WTC11 (cell line): Measurements from ENCODE around the gene ARL4D. TPM values are rescaled to one million over a fixed set of nuclear protein-coding genes. Genes with fewer than 3 reads are reported as not detected.

Experiments used
- ATAC-seq: fragments of 200-7000 bp; cut with Tn5 transposase; 2 replicates; pipeline ENCODE4 v1.10.0; 2021; ENCODE audit warnings: mild to moderate bottlenecking, moderate library complexity
- CTCF ChIA-PET: fragments of 300-600 bp; sonication (Branson Sonifier 250); formaldehyde crosslinking; loops from one replicate; lab custom pipeline; 2021; ENCODE audit warnings: antibody characterized with exemption; lab: Charles Lee
- POLR2A ChIA-PET: fragments of 350-600 bp; sonication (Branson Sonifier 250); formaldehyde crosslinking; loops from one replicate; lab custom pipeline; 2021; ENCODE audit warnings: antibody characterized with exemption; lab: Charles Lee
- DNase-seq: peaks from one replicate; pipeline ENCODE4 v3.0.0; 2021; ENCODE audit warnings: low spot score
- H3K27ac Mint-ChIP-seq: 2 replicates; pipeline ENCODE4 v1.8.0; 2021; ENCODE audit warnings: mixed read lengths
- H3K27me3 Mint-ChIP-seq: 2 replicates; pipeline ENCODE4 v1.8.0; 2021; ENCODE audit warnings: low read depth, mild to moderate bottlenecking, moderate library complexity, mixed read lengths
- H3K36me3 Mint-ChIP-seq: 2 replicates; pipeline ENCODE4 v1.8.0; 2021; ENCODE audit warnings: mixed read lengths
- H3K4me1 Mint-ChIP-seq: 2 replicates; pipeline ENCODE4 v1.8.0; 2022; ENCODE audit warnings: mixed read lengths
- H3K4me3 Mint-ChIP-seq: 2 replicates; pipeline ENCODE4 v1.8.0; 2021; ENCODE audit warnings: mild to moderate bottlenecking, moderate library complexity, mixed read lengths
- H3K9me3 Mint-ChIP-seq: 2 replicates; pipeline ENCODE4 v1.8.0; 2021; ENCODE audit warnings: mixed read lengths
- CBFB ChIP-seq: sonication (generic); formaldehyde crosslinking; IDR thresholded peaks from 2 replicates; pipeline ENCODE4 v1.8.1; 2022; ENCODE audit warnings: mild to moderate bottlenecking, low read depth, missing genetic modification reagents
- ESRRA ChIP-seq: sonication (generic); formaldehyde crosslinking; IDR thresholded peaks from 2 replicates; pipeline ENCODE4 v1.8.1; 2022; ENCODE audit warnings: mild to moderate bottlenecking, missing genetic modification reagents, borderline replicate concordance
- GABPB1 ChIP-seq: sonication (generic); formaldehyde crosslinking; IDR thresholded peaks from 2 replicates; pipeline ENCODE4 v1.8.1; 2023; ENCODE audit warnings: mild to moderate bottlenecking, missing genetic modification reagents
- HMGA2 ChIP-seq: fragments of 250-450 bp; sonication (Bioruptor Pico); IDR thresholded peaks from 2 replicates; pipeline ENCODE4 v1.4.0; 2021; ENCODE audit warnings: mild to moderate bottlenecking, moderate library complexity
- MXD4 ChIP-seq: fragments of 250-450 bp; sonication (Bioruptor Pico); IDR thresholded peaks from 2 replicates; pipeline ENCODE4 v1.8.0; 2021; ENCODE audit warnings: mild to moderate bottlenecking, moderate library complexity, borderline replicate concordance
- MYBL2 ChIP-seq: sonication (generic); formaldehyde crosslinking; IDR thresholded peaks from 2 replicates; pipeline ENCODE4 v1.8.1; 2023; ENCODE audit warnings: mild to moderate bottlenecking, moderate library complexity, missing genetic modification reagents
- NFE2L1 ChIP-seq: sonication (generic); formaldehyde crosslinking; IDR thresholded peaks from 2 replicates; pipeline ENCODE4 v1.8.1; 2023; ENCODE audit warnings: missing genetic modification reagents
- NR3C1 ChIP-seq: sonication (generic); formaldehyde crosslinking; conservative IDR thresholded peaks from 2 replicates; pipeline ENCODE4 v1.8.1; 2023; ENCODE audit warnings: low read depth, mild to moderate bottlenecking, missing genetic modification reagents
- RELA ChIP-seq: sonication (generic); formaldehyde crosslinking; IDR thresholded peaks from 2 replicates; pipeline ENCODE4 v1.8.1; 2022; ENCODE audit warnings: missing genetic modification reagents, mild to moderate bottlenecking, borderline replicate concordance
- SOX15 ChIP-seq: fragments of 250-450 bp; sonication (Bioruptor Pico); IDR thresholded peaks from 2 replicates; pipeline ENCODE4 v1.9.0; 2021; ENCODE audit warnings: mild to moderate bottlenecking
- ZBTB21 ChIP-seq: sonication (generic); formaldehyde crosslinking; IDR thresholded peaks from 2 replicates; pipeline ENCODE4 v1.8.1; 2023; ENCODE audit warnings: mild to moderate bottlenecking, missing genetic modification reagents, borderline replicate concordance
- ZNF396 ChIP-seq: fragments of 250-450 bp; sonication (Bioruptor Pico); IDR thresholded peaks from 2 replicates; pipeline ENCODE4 v1.8.0; 2021; ENCODE audit warnings: mild to moderate bottlenecking, moderate library complexity, borderline replicate concordance
- ZNF671 ChIP-seq: fragments of 250-450 bp; sonication (Bioruptor Pico); IDR thresholded peaks from 2 replicates; pipeline ENCODE4 v1.8.0; 2021; ENCODE audit warnings: mild to moderate bottlenecking
- total RNA-seq: library from RNA; stranded (reverse); gene quantifications from 3 replicates; pipeline ENCODE4 v1.2.3, GENCODE V29; 2021
- TF ChIP-seq, protein P1 (sequence below): fragments of 250-450 bp; sonication (Bioruptor Pico); IDR thresholded peaks from 2 replicates; pipeline ENCODE4 v1.9.0; 2021; ENCODE audit warnings: mild to moderate bottlenecking, borderline replicate concordance
- TF ChIP-seq, protein P2 (sequence below): sonication (generic); formaldehyde crosslinking; IDR thresholded peaks from 2 replicates; pipeline ENCODE4 v1.8.0; 2022; ENCODE audit warnings: missing genetic modification reagents
- TF ChIP-seq, protein P3 (sequence below): sonication (generic); formaldehyde crosslinking; IDR thresholded peaks from 2 replicates; pipeline ENCODE4 v1.8.1; 2023; ENCODE audit warnings: mild to moderate bottlenecking, missing genetic modification reagents, moderate library complexity
- TF ChIP-seq, protein P4 (sequence below): sonication (generic); formaldehyde crosslinking; IDR thresholded peaks from 2 replicates; pipeline ENCODE4 v1.8.1; 2022; ENCODE audit warnings: low read depth, missing genetic modification reagents, borderline replicate concordance
- TF ChIP-seq, protein P5 (sequence below): fragments of 250-450 bp; sonication (Bioruptor Pico); IDR thresholded peaks from 2 replicates; pipeline ENCODE4 v1.9.0; 2021; ENCODE audit warnings: mild to moderate bottlenecking

ARL4D gene
- total RNA-seq, 1 experiment from 2014 or later: 11.9 TPM

DNA sequence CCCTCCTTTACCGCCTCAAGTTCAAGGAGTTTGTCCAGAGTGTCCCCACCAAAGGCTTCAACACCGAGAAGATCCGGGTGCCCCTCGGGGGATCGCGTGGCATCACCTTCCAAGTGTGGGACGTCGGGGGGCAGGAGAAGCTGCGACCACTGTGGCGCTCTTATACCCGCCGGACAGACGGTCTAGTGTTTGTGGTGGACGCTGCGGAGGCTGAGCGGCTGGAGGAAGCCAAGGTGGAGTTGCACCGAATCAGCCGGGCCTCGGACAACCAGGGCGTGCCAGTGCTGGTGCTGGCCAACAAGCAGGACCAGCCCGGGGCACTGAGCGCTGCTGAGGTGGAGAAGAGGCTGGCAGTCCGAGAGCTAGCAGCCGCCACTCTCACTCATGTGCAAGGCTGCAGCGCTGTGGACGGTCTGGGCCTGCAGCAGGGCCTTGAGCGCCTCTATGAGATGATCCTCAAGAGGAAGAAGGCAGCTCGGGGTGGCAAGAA, 1.1 kb downstream of the ARL4D start:
- ChIA-PET CTCF (interaction anchor here (1.0 to 8.3 kb wide), 6 partner anchors 12 to 360 kb away, joined by 3 to 99 read pairs (median 8); partner anchors contain the start of gene DHX8), POLR2A (interaction anchor here (1.5 to 3.1 kb wide), 3 partner anchors 12 to 84 kb away, joined by 6 to 17 read pairs (median 9); partner anchors contain the start of gene DHX8)
- Mint-ChIP-seq H3K27ac (no peak overlapping the region), H3K27me3 (no peaks in the 10 kb centered on the region), H3K4me1 (peaks cover 14% of the 10 kb centered on the region), H3K4me3 (peak overlapping the region; percentile 85), H3K36me3 (no peaks in the 10 kb centered on the region; the same call in 1 of the 2 replicates), H3K9me3 (no peaks in the 10 kb centered on the region)
- DNase-seq: no peak
- ATAC-seq: no peak
- TF ChIP-seq, protein P1, sequence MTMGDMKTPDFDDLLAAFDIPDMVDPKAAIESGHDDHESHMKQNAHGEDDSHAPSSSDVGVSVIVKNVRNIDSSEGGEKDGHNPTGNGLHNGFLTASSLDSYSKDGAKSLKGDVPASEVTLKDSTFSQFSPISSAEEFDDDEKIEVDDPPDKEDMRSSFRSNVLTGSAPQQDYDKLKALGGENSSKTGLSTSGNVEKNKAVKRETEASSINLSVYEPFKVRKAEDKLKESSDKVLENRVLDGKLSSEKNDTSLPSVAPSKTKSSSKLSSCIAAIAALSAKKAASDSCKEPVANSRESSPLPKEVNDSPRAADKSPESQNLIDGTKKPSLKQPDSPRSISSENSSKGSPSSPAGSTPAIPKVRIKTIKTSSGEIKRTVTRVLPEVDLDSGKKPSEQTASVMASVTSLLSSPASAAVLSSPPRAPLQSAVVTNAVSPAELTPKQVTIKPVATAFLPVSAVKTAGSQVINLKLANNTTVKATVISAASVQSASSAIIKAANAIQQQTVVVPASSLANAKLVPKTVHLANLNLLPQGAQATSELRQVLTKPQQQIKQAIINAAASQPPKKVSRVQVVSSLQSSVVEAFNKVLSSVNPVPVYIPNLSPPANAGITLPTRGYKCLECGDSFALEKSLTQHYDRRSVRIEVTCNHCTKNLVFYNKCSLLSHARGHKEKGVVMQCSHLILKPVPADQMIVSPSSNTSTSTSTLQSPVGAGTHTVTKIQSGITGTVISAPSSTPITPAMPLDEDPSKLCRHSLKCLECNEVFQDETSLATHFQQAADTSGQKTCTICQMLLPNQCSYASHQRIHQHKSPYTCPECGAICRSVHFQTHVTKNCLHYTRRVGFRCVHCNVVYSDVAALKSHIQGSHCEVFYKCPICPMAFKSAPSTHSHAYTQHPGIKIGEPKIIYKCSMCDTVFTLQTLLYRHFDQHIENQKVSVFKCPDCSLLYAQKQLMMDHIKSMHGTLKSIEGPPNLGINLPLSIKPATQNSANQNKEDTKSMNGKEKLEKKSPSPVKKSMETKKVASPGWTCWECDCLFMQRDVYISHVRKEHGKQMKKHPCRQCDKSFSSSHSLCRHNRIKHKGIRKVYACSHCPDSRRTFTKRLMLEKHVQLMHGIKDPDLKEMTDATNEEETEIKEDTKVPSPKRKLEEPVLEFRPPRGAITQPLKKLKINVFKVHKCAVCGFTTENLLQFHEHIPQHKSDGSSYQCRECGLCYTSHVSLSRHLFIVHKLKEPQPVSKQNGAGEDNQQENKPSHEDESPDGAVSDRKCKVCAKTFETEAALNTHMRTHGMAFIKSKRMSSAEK: no peak
- TF ChIP-seq GABPB1 (CRISPR knock-in tag): 0 out of 2 replicates have a peak, but pooled peaks have one; percentile 15

DNA sequence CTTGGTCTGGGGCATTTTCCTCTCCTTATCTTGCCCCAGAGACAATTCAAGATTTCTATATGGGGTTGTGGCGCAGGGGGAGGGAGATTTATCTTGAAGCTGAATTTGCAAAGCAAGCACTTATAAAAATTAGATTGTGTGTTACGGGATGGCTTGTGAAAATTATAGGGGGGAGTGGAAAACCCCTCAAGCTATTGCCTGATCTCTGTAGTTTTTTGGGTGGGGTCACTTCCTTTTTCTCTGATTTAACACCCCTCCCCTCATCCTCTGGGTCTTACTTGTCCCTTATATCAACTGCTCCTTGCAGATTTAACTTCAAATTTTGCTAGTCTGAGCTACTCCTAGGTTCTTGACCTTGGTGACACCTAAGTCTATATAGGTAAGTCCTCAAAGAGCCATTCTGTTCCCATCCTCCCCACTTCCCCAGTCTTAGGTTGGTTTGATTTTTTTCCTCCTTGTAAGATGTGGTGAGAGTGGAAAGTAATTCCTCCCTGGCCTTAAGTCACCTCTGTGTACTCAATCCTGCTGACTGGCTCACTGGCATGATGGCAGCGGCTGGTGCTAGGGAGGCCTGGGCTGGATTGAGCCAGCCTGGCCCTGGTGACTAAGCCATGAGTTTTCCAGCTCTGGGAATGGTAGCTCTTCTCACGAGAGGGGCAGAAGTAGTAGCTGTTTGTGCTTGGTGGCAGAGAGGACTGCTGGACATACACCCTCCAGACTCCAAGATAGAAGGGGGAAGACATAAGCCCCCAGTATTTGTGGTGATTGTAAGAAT, 2.3 kb downstream of the ARL4D start:
- TF ChIP-seq NFE2L1 (CRISPR knock-in tag) (no peak), ZNF396 (CRISPR knock-in tag) (no peak), SOX15 (no peak), ESRRA (CRISPR knock-in tag) (no peak), ZNF671 (CRISPR knock-in tag) (no peak), HMGA2 (CRISPR knock-in tag) (no peak), CBFB (CRISPR knock-in tag) (no peak), ZBTB21 (CRISPR knock-in tag) (no peak), MYBL2 (CRISPR knock-in tag) (no peak), RELA (CRISPR knock-in tag) (no peak), NR3C1 (no peak), GABPB1 (CRISPR knock-in tag) (no peak), MXD4 (CRISPR knock-in tag) (no peak)
- TF ChIP-seq, protein P2, sequence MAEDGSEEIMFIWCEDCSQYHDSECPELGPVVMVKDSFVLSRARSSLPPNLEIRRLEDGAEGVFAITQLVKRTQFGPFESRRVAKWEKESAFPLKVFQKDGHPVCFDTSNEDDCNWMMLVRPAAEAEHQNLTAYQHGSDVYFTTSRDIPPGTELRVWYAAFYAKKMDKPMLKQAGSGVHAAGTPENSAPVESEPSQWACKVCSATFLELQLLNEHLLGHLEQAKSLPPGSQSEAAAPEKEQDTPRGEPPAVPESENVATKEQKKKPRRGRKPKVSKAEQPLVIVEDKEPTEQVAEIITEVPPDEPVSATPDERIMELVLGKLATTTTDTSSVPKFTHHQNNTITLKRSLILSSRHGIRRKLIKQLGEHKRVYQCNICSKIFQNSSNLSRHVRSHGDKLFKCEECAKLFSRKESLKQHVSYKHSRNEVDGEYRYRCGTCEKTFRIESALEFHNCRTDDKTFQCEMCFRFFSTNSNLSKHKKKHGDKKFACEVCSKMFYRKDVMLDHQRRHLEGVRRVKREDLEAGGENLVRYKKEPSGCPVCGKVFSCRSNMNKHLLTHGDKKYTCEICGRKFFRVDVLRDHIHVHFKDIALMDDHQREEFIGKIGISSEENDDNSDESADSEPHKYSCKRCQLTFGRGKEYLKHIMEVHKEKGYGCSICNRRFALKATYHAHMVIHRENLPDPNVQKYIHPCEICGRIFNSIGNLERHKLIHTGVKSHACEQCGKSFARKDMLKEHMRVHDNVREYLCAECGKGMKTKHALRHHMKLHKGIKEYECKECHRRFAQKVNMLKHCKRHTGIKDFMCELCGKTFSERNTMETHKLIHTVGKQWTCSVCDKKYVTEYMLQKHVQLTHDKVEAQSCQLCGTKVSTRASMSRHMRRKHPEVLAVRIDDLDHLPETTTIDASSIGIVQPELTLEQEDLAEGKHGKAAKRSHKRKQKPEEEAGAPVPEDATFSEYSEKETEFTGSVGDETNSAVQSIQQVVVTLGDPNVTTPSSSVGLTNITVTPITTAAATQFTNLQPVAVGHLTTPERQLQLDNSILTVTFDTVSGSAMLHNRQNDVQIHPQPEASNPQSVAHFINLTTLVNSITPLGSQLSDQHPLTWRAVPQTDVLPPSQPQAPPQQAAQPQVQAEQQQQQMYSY (CRISPR knock-in tag): no peak
- TF ChIP-seq, protein P3, sequence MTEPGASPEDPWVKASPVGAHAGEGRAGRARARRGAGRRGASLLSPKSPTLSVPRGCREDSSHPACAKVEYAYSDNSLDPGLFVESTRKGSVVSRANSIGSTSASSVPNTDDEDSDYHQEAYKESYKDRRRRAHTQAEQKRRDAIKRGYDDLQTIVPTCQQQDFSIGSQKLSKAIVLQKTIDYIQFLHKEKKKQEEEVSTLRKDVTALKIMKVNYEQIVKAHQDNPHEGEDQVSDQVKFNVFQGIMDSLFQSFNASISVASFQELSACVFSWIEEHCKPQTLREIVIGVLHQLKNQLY (CRISPR knock-in tag): no peak
- TF ChIP-seq, protein P4, sequence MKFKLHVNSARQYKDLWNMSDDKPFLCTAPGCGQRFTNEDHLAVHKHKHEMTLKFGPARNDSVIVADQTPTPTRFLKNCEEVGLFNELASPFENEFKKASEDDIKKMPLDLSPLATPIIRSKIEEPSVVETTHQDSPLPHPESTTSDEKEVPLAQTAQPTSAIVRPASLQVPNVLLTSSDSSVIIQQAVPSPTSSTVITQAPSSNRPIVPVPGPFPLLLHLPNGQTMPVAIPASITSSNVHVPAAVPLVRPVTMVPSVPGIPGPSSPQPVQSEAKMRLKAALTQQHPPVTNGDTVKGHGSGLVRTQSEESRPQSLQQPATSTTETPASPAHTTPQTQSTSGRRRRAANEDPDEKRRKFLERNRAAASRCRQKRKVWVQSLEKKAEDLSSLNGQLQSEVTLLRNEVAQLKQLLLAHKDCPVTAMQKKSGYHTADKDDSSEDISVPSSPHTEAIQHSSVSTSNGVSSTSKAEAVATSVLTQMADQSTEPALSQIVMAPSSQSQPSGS: no peak
- TF ChIP-seq, protein P5, sequence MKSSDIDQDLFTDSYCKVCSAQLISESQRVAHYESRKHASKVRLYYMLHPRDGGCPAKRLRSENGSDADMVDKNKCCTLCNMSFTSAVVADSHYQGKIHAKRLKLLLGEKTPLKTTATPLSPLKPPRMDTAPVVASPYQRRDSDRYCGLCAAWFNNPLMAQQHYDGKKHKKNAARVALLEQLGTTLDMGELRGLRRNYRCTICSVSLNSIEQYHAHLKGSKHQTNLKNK (CRISPR knock-in tag): no peak
- H3K27ac Mint-ChIP-seq: no peak overlapping the region; the same call in 1 of the 2 replicates

More for the DNA sequence above, 2.3 kb downstream of the ARL4D start:
- Mint-ChIP-seq H3K9me3 (no peaks in the 10 kb centered on the region), H3K27me3 (no peaks in the 10 kb centered on the region), H3K4me3 (peak overlapping the region; percentile 50), H3K4me1 (peaks cover 14% of the 10 kb centered on the region), H3K36me3 (no peaks in the 10 kb centered on the region; the same call in 1 of the 2 replicates)
- DNase-seq (no peak), ATAC-seq (no peak)
- CTCF ChIA-PET: interaction anchor here (1.9 to 8.3 kb wide), 2 partner anchors 27 to 81 kb away, joined by 8 to 99 read pairs; partner anchors contain the start of gene DHX8
- POLR2A ChIA-PET: no interaction called here
